ENCODE results near the gene SUSD2. TPM values are rescaled to one million over a fixed set of nuclear protein-coding genes. Genes with fewer than 3 reads are reported as not detected.
"Not testable (repeated sequence)": the region's sequence is repeated elsewhere in the genome, so short reads cannot be mapped to it uniquely, and the experiment has no call there.

The SUSD2 gene
- total RNA-seq, 1 donor from 2014 or later = 1.2 TPM

DNA sequence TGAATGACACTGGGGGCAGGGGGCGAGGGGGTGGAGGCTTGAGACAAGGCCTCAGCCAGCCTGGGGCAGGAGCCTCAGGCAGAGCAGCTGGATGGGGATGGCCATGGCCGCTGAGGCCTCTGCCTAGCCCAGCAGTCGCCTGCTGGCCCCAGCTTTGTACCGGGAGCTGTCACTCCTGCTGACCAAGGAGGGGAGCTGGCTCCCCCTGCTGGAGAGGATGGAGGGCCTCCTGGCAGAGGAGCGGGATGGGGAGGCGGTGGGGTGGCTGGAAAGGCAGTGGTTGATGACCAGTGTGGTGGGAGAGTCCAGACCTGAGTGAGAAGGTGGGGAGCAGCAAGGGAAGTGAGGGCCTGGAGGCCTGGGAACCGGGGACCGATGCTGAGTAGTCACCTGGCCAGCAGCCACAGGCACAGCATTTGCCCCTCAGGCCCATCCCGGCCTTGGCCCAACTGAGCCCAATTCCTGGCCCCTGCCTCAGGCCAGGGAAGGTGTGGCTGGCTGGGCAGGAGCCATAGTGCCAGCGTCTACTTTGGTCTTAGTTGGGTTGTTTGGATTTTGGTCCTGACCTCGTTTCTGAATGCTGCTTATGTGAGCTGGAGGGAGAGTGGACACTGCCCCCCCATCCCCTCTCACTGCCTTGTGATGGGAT lies 6.0 kb upstream of the SUSD2 start:
- intact Hi-C loops (cut with micrococcal nuclease) = loop anchor here (1.0 to 2.0 kb wide), 2 partner anchors 42 to 68 kb away; no protein-coding TSS in a partner anchor

DNA sequence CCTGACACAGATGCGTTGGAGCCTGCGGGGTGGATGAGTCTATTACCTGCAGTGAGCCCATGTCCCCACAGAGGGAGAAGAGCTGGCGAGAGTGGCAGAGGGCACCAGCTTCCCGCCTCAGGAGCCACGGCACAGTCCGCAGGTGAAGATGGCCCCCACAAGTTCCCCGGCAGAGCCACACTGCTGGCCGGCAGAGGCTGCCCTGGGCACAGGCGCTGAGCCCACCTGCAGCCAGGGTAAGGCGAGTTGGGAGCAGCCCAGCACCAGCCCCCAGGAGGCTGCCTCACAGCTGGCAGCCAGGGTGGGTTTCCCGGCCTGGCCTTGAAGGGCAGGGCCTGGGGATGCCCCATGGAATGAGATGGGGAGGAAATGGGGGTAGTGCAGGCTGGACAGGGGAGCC lies 5.2 kb upstream of the SUSD2 start:
- intact Hi-C loops (cut with micrococcal nuclease) = no loop called here

DNA sequence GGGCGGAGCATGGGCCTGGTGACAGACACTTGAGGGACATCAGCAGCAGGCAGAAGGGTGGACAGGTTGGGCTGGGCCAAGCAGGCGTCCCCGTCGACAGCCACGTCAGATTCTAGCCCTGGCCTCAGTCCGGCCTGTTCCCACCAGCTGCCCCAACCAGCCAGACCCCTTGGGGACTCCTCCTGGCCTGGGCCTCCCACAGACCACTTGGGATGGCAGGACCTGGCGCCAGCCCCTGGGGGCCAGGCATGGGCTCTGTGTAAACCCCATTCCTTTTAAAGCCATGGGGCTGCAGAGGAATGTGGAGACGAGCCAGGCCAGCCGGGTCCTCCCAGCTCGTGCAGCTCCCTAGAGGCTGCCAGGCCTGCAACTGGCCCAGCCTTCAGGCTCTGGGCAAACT lies 4.7 kb upstream of the SUSD2 start:
- intact Hi-C loops (cut with micrococcal nuclease) = no loop called here

DNA sequence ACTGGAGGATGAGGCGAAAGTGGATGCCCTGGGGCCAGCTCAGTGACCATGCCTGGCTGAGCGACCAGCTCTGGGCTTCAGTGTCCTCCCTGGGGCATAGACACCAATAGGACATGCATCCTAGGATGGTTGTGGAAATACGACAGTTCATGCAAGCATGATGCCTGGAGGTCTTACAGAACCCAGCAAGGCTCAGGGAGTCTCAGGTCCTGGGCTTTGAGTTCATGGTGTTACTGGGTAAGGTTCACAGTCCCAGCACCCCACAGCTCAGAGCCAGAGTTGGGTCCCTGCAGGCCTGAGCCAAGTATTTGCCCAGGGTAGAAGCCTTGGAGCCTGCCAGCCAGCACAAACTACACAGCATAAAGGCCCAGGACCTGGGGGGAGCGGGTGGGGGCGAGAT lies 4.2 kb upstream of the SUSD2 start:
- intact Hi-C loops (cut with micrococcal nuclease) = no loop called here

DNA sequence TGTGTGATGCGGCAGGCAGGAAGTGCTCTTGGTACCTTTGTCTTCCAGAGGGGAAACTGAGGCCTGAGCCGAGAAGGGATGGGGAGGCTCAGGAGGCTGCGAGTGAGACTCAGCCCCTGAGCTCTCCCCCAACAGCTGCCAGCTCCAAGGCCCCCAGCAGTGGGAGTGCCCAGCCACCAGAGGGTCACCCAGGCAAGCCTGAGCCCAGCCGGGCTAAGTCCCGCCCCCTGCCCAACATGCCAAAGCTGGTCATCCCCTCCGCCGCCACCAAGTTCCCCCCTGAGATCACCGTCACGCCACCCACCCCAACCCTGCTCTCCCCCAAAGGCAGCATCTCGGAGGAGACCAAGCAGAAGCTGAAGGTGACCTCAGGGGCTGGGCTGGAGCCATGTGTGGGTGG lies 3.8 kb upstream of the SUSD2 start:
- intact Hi-C loops (cut with micrococcal nuclease) = no loop called here

DNA sequence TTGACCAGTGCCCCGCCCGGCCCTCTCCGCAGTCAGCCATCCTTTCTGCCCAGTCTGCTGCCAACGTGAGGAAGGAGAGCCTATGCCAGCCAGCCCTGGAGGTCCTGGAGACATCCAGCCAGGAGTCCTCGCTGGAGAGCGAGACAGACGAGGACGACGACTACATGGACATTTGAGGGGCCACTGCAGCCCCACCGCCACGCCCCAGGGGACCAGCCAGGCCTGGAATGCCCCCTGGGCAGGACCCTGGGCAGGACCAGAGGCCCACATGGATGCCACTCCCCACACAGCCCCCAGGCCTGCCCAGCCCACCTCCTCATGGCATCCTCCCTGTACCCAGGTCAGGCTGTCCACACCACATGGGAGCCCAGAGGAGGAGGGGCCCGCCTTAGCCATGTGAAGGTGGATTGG lies 3.3 kb upstream of the SUSD2 start:
- intact Hi-C loops (cut with micrococcal nuclease) = no loop called here

DNA sequence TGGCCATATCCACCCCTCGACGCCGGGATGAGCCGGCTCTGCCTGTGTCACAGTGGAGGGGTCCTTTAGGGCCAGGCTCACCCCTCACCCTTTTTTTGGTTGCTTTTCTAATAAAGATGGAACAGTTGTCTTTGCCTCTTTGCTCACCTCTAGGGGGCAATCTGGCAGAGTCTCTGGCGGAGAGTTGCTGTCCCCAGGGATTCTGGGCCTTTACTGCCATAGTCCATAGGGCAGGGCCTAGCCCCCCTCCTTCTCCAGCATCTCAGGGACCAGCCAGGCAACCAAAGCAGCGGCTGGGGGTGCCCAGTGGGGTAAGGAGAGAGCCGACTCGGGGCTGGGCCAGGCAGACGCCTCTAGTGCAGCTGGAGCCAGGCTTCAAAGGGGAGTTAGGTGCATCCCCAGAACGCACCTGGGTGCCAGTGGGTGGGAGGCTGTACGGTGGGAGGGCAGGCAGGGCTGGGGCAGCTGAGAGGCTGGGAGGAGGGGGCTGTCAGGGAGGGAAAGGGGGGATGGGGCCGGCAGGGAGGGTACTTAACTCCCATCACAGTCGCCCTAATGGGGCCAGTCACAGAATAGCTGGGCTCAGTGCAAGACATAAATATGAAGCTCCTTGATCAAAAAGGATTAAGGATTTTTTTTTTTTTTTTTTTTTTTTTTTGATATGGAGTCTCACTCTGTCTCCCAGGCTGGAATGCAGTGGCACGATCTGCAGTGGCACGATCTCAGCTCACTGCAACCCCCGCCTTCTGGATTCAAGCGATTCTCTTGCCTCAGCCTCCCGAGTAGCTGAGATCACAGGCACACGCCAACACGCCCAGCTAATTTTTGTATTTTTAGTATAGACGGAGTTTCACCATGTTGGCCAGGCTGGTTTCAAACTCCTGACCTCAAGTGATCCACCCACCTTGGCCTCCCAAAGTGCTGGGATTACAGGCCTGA lies 2.5 kb upstream of the SUSD2 start:
- intact Hi-C loops (cut with micrococcal nuclease) = no loop called here

DNA sequence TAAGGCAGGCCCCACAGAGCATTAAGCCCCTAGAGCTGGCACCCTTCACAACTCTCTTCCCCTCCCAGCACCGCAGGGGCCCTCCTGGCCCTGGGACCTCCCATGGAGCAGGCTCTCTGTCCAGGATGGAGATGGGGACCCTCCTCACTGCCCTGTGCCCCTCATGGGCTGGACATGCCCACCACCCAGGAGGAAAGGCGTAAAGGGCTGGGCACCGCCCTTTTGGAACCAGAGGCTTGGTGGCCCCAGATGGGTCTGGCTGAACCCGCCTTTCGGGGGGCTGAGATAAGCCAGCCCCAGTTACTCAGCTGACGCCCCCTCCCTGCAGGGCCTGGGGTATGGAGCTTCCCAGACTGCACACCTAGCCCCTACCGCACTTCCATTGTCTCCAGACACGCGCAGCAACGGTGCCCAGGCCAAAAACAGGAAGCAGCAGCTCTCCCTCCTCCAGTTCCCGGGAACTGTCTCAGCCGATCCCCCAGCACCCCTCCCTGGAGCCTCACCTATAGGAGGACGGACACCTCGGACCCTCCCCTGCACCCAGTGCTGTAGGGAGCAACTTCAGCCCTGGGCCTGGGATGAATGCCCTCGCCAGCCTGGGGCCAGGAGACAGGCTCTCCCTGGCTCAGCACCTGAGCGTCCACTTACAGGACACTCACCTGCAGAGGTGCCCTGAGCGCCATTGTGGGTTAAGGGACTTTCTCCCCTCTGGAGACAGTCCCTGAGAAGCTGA lies 1.6 kb upstream of the SUSD2 start:
- intact Hi-C loops (cut with micrococcal nuclease) = no loop called here

DNA sequence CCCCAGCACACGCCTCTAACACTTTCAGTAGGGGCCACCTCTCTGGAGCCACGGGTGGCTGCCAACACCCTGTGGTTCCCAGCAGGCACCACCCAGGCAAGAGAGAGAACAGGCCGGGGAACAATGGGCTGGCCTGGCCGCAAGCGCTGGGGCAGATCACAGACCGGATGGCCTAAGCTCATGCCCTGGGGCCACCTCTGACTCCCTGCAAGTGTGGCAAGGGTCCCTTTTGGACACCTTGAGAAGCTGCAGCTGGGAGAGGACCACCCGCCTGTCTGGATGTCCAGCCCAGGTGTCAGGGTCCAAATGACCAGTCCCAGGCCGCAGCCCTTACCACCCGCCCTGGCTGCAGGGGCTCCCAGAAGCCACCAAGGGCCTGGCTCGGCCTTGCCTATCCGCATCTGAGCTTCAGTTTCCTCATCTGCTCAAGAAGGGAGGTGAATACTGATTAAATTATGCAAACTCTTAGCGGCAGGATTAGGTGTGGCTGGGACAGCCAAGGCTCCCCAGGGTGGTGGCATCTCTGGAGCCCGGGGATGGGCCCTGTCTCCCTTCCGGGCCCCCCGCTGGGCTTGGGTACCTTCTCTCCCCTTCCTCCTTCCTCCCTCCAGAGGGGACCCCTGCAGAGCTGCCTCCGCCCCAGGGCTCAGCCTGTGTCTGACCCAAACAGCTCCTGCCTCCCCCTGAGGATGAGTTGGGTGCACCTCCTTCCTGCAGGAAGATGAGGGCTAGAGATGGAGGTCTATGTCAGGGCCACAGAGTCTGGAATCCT lies 785 bp upstream of the SUSD2 start:
- intact Hi-C loops (cut with micrococcal nuclease) = no loop called here

DNA sequence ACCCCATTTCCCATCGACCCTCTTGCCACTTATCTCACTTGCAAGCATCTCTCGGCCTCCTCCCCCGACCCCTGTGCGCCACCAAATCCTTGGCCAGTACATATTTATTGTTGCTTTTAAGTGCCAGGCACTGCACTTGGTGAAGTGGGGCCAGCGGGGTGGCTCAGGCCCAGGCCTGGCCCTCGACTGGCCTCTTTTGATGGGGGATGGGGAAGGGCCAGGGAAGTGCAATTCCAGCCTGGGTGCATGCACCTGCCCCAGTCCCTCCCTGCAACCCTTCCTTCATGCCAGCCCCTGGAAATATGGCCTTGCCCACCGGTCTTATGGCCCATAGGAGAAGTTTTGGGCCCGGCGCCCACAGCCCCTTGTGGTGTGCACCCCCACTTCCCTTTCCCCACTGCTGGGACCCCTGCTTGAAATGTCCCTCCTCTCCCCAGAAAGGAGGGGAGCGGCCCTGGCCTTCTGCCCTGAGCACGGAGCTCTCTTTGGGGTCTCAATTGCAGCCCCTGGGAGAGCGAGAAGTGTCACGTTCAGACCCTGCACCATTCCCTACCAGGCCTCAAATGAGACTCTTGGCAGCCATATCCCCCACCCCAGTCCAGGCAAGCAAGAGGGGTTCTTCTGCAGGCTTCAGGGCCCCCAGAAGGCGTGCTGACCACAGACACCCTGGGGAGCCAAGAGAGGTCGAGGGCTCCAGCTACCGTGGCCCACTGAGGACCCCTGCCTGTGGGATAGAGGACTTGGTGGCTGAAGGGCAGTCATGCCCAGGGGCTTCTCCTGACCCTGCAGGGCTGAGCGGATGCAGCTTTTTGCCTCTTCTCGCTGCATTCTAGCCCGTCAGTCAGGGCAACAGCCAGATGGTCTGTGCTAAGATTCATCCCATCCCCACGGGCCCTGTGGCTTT lies 961 bp downstream of the SUSD2 start:
- intact Hi-C loops (cut with micrococcal nuclease) = no loop called here

DNA sequence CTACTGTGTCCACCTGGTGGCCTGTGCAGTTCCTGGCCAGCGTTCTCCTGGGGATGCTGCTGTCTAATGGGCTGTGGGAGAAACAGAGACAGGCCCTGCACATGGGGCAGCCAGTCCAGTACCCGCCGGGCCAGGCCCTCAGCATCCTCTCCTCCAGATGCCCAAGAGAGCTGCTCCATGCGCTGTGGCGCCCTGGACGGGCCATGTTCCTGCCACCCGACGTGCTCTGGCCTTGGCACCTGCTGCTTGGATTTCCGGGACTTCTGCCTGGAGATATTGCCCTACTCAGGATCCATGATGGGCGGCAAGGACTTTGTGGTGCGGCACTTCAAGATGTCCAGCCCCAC lies 1.6 kb downstream of the SUSD2 start:
- intact Hi-C loops (cut with micrococcal nuclease) = not testable (repeated sequence)

DNA sequence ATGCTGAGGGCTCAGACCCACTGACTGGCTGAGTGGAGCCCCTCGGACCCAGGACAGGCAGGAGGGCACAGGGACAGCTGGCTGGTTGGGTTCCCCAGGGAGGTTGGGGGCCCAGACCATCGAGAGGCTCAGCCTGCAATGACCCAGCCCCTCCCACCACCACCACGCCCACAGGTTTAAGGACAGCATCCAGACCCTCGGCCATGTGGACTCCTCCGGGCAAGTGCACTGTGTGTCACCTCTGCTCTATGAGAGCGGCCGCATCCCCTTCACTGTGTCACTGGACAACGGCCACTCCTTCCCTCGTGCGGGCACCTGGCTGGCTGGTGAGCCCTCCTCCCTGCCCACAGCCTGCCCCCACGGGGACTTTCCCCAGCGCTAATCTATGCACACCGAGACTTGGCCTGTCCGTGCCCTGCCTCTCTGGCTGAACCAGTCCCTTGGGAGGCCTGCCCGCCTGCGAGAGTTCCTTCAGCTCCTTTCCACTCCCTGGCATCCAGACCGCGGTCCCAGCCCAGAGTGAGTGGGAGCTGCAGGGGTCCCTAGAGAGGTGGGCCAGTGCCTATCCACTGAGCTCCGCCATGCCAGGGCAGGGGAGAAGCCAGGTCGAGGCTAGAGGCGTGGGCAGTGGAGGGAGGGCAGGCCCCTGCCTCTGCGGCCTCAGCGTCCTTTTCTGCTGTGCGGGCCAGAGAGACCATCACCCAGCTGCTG lies 2.2 kb downstream of the SUSD2 start:
- intact Hi-C loops (cut with micrococcal nuclease) = no loop called here

DNA sequence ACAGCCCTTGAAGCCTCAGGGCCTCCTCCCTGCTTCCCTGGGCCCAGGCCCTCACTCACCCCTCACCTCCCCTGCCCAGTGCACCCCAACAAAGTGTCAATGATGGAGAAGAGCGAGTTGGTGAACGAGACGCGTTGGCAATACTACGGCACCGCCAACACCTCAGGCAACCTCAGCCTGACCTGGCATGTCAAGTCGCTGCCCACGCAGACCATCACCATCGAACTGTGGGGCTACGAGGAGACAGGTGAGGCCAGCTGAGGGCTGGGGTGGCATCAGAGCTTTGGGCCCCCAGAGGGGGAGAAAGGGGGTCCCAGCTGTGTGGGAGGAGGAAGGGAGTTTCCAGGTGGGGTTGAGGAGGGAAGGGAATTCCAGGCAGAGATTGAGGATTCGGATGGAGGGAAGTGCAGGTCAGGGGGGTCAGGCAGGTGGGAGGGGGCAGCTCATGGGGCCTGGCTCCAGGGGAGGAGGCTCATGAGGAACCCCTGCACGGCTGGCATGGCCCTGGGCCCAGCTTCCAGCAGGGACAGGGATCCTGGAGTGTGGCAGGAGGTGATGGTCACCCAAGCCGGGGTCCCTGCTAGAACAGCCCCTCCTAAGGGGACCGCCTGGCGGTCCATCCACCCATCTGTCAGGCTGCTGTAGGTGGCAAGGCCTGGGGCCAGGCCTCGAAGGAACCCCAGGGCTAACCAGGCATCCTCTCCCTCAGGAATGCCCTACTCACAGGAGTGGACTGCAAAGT lies 2.9 kb downstream of the SUSD2 start:
- intact Hi-C loops (cut with micrococcal nuclease) = no loop called here

DNA sequence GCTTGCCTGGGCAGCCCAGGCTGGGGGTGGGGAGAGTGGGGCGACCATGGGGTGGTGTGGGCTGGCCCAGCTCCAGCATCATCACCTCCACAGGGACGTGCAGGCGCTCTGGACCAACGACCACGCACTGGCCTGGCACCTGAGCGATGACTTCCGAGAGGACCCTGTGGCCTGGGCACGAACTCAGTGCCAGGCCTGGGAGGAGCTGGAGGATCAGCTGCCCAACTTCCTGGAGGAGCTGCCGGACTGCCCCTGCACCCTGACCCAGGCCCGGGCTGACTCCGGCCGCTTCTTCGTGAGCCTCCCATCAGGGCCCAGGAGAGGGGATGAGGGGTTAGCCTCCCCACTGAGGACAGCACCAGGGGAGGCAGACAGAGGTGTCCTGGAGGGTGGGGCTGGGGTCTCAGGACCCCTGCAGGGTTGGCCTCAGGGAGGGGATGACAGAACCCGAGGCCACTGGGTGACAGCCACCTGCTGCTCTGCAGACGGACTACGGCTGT lies 3.8 kb downstream of the SUSD2 start:
- intact Hi-C loops (cut with micrococcal nuclease) = no loop called here

DNA sequence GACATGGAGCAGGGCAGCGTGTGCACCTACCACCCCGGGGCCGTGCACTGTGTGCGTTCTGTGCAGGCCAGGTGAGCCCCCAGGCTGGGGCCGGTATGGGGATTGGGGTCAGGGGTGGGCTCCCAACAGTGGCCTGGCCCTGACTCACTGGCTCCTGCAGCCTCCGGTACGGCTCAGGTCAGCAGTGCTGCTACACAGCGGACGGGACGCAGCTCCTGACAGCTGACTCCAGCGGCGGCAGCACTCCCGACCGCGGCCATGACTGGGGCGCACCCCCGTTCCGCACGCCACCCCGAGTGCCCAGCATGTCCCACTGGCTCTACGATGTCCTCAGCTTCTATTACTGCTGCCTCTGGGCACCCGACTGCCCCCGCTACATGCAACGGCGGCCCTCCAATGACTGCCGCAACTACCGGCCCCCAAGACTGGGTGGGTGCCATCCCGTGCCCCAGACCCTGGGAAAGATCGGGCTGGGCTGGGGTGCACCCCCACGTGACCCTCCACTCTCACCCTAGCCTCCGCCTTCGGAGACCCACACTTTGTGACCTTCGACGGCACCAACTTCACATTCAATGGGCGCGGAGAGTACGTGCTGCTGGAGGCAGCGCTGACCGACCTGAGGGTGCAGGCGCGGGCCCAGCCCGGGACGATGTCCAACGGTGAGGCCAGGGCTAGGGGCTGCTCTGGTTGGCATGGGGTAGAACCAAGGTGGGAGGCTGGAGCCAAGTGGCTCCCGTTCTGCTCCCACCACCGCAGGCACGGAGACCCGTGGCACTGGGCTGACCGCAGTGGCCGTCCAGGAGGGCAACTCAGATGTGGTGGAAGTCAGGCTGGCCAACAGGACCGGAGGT lies 4.4 kb downstream of the SUSD2 start:
- intact Hi-C loops (cut with micrococcal nuclease) = no loop called here

DNA sequence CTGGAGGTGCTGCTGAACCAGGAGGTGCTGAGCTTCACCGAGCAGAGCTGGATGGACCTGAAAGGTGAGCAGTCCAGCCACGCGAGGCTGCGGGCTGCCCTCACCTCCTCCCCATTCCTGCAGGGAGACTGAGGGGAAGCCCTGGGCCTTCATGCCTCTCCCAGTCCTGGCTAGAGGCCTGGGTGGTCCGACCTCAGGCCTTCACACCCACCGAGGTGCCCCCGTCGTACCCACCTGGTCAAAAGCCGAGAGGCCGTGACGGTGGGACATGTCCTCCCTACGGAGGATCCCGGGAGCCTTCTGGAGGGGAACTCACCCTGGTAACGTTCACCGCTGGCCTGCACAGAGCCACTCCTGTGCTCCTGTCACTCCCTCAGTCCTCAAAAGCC lies 5.1 kb downstream of the SUSD2 start:
- intact Hi-C loops (cut with micrococcal nuclease) = no loop called here

DNA sequence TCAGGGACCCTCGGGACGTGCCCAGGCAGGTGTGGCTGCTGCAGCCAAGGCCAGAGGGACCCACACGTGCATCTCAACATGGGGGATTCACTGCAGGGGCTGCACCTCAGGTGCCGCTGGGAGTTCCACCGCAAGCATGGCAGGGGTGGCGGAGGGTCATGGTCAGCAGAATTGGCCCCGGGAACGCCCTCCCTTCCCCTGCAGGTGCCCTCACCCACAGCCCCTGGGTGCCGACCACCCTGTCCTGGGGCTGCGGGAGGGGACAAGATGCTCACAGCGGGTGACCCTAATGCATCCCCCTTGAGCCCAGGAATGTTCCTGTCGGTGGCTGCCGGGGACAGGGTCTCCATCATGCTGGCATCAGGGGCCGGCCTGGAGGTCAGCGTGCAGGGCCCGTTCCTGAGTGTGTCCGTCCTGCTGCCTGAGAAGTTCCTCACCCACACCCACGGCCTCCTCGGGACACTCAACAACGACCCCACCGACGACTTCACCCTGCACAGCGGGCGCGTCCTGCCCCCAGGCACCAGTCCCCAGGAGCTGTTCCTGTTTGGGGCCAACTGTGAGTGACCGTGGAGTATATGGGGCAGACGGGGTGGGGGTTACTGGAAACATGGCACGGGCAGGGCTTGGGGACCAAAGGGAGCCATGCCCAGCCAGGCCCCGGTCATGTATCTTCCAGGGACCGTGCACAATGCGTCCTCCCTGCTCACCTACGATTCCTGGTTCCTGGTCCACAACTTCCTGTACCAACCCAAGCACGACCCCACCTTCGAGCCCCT lies 5.8 kb downstream of the SUSD2 start:
- intact Hi-C loops (cut with micrococcal nuclease) = no loop called here
